Gastrocnemius medialis (tissue), 4 donors: Measurements from ENCODE around the gene KCNJ5.

ENCODE experiments used
- POLR2A ChIP-seq, 2 donors: fragments of 450-650 bp; IDR thresholded peaks; one replicate each; pipeline ENCODE4 v1.6.1; 2017; ENCODE audit warnings: antibody characterized with exemption in 2 of 2, mild to moderate bottlenecking in 2 of 2, moderate library complexity in 2 of 2
- TF ChIP-seq, protein P1 (sequence below), 5 experiments: fragments of 450-650 bp in 3 of 5; fragments of 200-600 bp in 2 of 5; sonication (generic) in 2 of 5; IDR thresholded peaks in 4 of 5; conservative IDR thresholded peaks in 1 of 5; 1 replicate in 4 of 5; 2 replicates in 1 of 5; pipeline ENCODE4 v1.5.1; 2016 to 2019; ENCODE audit warnings: antibody characterized with exemption in 5 of 5, mild to moderate bottlenecking in 3 of 5, moderate library complexity in 3 of 5

DNA sequence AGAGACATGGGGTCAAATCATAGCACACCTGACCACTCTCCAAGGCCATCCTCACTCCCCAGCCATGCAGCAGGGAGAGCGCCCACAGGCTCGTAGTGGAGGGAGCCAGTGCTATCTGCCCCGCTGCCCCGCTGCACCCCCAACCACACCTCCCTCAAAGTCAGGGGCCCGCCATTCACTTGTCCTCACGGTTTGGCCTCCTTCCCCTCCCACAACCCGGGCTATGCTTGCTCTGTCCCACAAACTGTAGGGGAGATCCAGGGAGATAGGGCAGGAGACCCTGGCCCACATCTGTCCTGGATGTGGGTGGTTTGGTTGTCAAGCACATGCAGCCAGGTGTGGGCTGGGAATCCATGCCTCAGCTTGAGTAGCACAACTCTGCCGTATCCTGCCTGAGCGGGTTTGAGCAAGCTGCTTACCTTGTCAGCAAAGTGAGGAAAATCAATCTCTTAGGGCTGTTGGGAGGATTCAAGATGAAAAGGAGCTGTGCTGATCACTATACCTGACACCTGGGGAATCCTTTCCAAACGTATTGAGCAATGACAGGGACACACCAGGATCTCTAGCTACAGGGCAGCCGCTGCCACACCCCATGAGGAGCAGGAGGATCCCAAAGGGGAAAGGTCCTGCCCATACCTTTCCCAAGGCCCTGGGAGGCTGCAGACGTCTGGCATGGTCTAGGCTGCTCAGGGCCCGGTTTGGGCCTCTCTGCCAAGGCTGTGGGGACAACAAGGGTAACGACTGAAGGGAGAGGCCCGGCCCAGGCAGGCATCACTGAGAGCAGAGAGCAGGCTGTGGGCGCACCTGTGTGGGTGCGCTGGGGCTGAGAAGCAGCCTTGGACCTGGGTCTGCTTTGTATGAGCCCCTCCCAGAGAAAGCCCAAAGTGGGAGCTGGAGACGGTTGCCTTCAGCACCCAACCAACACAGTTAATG is 23.3 kb downstream of the KCNJ5 start:
- TF ChIP-seq, protein P1, sequence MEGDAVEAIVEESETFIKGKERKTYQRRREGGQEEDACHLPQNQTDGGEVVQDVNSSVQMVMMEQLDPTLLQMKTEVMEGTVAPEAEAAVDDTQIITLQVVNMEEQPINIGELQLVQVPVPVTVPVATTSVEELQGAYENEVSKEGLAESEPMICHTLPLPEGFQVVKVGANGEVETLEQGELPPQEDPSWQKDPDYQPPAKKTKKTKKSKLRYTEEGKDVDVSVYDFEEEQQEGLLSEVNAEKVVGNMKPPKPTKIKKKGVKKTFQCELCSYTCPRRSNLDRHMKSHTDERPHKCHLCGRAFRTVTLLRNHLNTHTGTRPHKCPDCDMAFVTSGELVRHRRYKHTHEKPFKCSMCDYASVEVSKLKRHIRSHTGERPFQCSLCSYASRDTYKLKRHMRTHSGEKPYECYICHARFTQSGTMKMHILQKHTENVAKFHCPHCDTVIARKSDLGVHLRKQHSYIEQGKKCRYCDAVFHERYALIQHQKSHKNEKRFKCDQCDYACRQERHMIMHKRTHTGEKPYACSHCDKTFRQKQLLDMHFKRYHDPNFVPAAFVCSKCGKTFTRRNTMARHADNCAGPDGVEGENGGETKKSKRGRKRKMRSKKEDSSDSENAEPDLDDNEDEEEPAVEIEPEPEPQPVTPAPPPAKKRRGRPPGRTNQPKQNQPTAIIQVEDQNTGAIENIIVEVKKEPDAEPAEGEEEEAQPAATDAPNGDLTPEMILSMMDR (IDR thresholded peaks at IDR 0.05 in 4 of 5, conservative IDR thresholded peaks at IDR 0.05 in 1 of 5) = no peak
- TF ChIP-seq POLR2A (IDR thresholded peaks at IDR 0.05) = no peak
